ENCODE results near the gene CFAP119. TPM values are rescaled to one million over a fixed set of nuclear protein-coding genes. Genes with fewer than 3 reads are reported as not detected.
A peak's percentile ranks its signal among the peaks of the same experiment; 100 is the strongest.

The CFAP119 gene
- total RNA-seq, 4 donors from 2014 or later, result 0.42 to 2.9 (median 1.4) TPM

DNA sequence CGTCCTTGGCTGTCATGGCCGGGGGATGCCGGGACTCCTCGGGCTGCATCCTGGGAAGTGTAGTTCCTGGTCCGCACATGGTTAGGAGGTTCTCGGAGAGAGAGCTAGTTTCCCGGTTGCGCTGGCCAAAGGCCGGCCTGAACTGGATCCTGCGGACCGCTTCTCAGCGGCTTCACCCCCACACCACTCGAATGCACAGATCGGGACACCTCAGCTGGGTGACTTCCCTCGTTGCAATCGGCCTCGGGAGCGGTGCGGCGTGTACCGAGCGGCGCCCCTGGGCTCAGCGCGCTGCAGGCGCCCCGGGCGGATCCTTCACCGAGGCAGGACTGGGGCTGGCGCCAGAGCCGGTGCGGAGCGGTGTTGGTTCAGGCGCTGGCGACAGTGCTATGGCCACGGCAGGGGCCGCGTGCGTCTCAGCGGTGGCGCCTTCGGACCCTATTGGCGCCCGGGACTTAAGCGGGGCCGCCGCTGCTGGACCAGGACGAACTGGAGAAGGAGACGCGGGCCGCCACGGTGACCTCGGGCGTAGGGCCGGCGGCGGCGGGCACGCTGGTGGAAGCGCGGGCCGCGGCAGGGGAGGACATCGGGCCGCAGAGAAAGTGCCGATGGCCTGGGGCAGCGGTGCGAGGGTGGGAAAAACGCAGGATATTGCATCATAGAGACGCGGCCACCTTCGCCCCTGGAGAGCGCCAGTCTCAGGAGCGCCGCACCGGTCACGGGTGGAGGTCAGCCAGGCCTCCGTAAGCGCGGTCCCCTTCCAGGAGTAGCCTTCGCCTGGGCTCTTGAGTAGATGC, 13.7 kb upstream of the CFAP119 start:
- WGBS, result 0% methylated on average over 4 of the region's 81 CpGs
- no peak for DNase-seq (ENCODE audit: extremely low spot score)
- Histone ChIP-seq H3K36me3 (peaks cover 26 to 47% (median 42%) of the 10 kb centered on the region in 4 donors), H3K27ac (replicated peaks in 1 of 4) (peak overlapping the region; percentile 82 to 95 (median 89)), H3K9me3 (no peaks in the 10 kb centered on the region), H3K4me3 (peak overlapping the region; percentile 70 to 82 (median 73)), H3K4me1 (peaks cover 21 to 50% (median 36%) of the 10 kb centered on the region in 4 donors), H3K27me3 (no peaks in the 10 kb centered on the region)
- no peak for TF ChIP-seq CTCF (IDR thresholded peaks at IDR 0.05)
- peak; percentile 28 for TF ChIP-seq POLR2A (IDR thresholded peaks at IDR 0.05; ENCODE audit: low read depth)
- TF ChIP-seq EP300 (IDR thresholded peaks at IDR 0.05), result no peak
- TF ChIP-seq POLR2AphosphoS5 (IDR thresholded peaks at IDR 0.05), result peak; percentile 69 to 82
- intact Hi-C loops (cut with DNase I), result no loop called here

DNA sequence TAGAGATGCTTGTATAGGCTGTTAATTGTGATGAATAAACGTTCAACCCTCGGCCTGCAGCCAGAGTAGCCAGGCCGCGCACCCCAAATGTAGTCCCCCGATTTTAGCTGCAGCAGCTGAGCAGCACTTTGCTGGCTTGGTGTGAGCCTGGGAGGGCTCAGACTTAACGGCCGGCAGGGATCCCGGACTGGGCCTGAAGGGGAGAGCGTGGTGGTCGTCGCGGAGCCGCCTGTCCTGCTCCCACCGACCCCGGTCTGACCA, 13.2 kb upstream of the CFAP119 start:
- intact Hi-C loops (cut with DNase I), result no loop called here
- 0% methylated on average over 8 of the region's 15 CpGs for WGBS
- peak overlapping the region; percentile 82 to 95 (median 89) for H3K27ac ChIP-seq (replicated peaks in 1 of 4)

DNA sequence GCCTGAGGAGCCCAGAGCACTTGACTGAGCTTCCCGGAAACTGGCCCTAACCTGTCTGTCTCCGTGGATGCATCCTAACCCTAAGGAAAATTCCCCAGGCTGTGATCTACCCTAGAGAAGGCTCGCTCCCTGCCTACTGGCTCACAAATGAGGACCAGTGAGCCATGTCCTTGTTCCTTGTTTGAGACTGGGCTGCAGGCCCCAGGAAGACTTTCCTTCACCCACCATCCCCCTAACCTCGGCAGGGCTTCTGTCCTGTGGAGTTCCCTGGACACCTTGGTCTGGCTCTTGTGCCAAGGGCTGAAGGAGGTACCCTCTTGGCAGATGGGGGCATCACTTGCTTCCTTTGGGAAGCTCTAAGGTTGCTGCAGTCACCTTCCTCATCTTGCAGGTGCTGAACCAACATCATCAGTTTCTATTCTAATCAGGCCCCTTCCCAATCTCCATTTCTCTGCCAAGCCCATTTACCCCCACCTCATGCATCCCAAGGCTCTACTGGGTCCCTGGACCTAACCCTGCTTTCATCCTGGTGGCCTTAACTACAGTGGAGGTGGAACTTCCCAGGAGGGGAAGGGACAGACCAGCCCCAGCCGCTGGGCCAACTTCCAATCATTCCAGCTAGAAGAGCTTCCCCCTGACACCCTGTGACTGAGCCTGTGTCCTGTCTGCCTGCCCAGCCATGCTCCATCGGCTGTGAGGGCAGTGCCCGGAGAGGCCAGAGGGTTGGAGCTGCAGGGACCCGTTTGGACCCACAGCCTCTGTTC, 12.7 kb upstream of the CFAP119 start:
- no peak for TF ChIP-seq POLR2AphosphoS5 (IDR thresholded peaks at IDR 0.05)
- no peak for TF ChIP-seq EP300 (IDR thresholded peaks at IDR 0.05)
- TF ChIP-seq POLR2A (IDR thresholded peaks at IDR 0.05; ENCODE audit: low read depth), result no peak
- TF ChIP-seq CTCF (IDR thresholded peaks at IDR 0.05), result no peak
- no peak for DNase-seq (ENCODE audit: extremely low spot score)
- peak overlapping the region; percentile 82 to 95 (median 89) for H3K27ac ChIP-seq (replicated peaks in 1 of 4)
- WGBS, result 39% methylated on average over 3 of the region's 8 CpGs
- peaks cover 36 to 55% (median 50%) of the 10 kb centered on the region in 4 donors for H3K36me3 ChIP-seq
- peak overlapping the region; percentile 70 to 82 (median 73) for H3K4me3 ChIP-seq
- H3K9me3 ChIP-seq, result no peaks in the 10 kb centered on the region
- H3K4me1 ChIP-seq, result peaks cover 21 to 50% (median 36%) of the 10 kb centered on the region in 4 donors
- no peaks in the 10 kb centered on the region for H3K27me3 ChIP-seq
- intact Hi-C loops (cut with DNase I), result no loop called here

More for the DNA sequence above, 13.2 kb upstream of the CFAP119 start:
- H3K36me3 ChIP-seq, result peaks cover 30 to 50% (median 46%) of the 10 kb centered on the region in 4 donors
- H3K27me3 ChIP-seq, result no peaks in the 10 kb centered on the region
- H3K4me1 ChIP-seq, result peaks cover 21 to 50% (median 36%) of the 10 kb centered on the region in 4 donors
- no peak for DNase-seq (ENCODE audit: extremely low spot score)
- H3K4me3 ChIP-seq, result peak overlapping the region; percentile 70 to 82 (median 73)
- TF ChIP-seq POLR2AphosphoS5 (IDR thresholded peaks at IDR 0.05) (no peak), EP300 (IDR thresholded peaks at IDR 0.05) (no peak), CTCF (IDR thresholded peaks at IDR 0.05) (no peak), POLR2A (IDR thresholded peaks at IDR 0.05; ENCODE audit: low read depth) (no peak)
- H3K9me3 ChIP-seq, result no peaks in the 10 kb centered on the region

DNA sequence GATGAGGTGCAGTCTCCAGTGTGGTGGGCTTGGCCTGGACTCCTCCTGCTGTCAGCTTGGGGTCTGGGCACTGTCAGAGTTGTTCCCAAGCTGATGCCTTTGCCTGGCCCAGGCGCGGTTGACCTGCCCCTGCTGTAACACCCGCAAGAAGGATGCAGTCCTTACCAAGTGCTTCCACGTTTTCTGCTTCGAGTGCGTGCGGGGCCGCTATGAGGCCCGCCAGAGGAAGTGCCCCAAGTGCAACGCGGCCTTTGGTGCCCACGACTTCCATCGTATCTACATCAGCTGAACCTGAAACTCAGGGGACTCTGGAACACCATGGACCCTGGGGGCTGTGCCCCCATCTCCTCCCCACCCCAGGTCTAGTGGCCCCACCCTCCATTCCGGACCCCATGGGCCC, 12.0 kb upstream of the CFAP119 start:
- Histone ChIP-seq H3K27me3 (no peaks in the 10 kb centered on the region), H3K4me1 (peaks cover 21 to 49% (median 35%) of the 10 kb centered on the region in 4 donors), H3K4me3 (no peak overlapping the region), H3K9me3 (no peaks in the 10 kb centered on the region), H3K27ac (replicated peaks in 1 of 4) (no peak overlapping the region), H3K36me3 (peaks cover 43 to 62% (median 57%) of the 10 kb centered on the region in 4 donors)
- TF ChIP-seq CTCF (IDR thresholded peaks at IDR 0.05), result no peak
- no peak for TF ChIP-seq POLR2AphosphoS5 (IDR thresholded peaks at IDR 0.05)
- no peak for TF ChIP-seq POLR2A (IDR thresholded peaks at IDR 0.05; ENCODE audit: low read depth)
- TF ChIP-seq EP300 (IDR thresholded peaks at IDR 0.05), result no peak
- intact Hi-C loops (cut with DNase I), result no loop called here
- no peak for DNase-seq (ENCODE audit: extremely low spot score)
- 92% methylated on average over 9 of the region's 14 CpGs for WGBS

Data from esophagus muscularis mucosa (tissue), 4 donors.